DMS79 treated with DMSO at 0.1 percent for 48 hours (cell line): ENCODE results near the gene ATG4B.
A peak's percentile ranks its signal among the peaks of the same experiment; 100 is the strongest.

Source experiments
- DNase-seq: peaks from one replicate; lab custom pipeline; 2025; lab: John Stamatoyannopoulos, UW

ATG4B gene

DNA sequence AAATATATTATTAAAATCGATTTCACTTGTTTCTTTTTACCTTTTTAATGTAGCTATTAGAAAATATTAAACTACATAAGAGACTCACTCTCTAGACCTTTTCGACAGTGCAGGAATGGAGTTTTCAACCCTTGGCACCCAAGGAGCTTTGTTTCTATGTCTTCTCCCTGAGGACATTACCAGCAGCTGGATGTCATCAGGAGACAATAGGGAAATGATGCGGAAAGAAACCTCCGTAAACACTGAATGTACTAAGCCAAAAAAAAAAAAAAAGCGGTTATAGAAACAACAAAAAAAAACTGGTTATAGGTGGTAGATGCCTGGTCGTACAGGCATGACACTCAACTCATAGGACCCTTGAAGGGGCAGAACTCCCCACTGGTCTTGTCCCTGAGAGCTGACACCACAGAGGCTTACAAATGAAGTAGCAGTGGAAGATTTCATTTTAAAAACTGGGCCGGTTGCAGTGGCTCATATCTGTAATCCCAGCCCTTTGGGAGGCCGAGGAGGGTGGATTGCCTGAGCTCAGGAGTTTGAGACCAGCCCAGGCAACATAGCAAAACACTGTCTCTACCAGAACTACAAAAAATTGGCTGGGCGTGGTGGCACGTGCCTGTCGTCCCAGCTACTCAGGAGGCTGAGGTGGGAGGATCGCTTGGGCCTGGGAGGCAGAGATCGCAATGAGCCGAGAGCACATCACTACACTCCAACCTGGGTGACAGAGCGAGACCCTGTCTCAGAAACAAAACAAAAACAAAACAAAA, 24.3 kb upstream of the ATG4B start:
- DNase-seq, result peak; percentile 40

DNA sequence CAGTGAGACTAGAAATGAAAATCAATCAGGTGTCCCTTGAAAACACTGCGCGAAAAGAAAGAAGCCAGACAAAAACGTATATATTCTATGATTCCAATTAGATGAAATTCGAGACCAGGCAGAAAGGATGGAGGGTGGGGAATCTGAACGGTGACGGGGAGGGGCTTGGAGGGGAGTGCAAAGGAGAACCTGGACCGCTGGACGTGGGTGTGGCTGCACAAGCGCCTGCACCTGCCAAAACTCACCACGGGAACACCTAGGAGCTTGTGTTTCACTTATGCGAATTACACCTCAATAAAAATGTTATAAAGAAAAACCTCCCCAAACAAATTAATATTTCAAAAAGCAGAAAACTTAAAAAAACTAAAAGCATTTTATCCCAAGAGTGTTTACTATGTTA, 22.5 kb upstream of the ATG4B start:
- no peak for DNase-seq

DNA sequence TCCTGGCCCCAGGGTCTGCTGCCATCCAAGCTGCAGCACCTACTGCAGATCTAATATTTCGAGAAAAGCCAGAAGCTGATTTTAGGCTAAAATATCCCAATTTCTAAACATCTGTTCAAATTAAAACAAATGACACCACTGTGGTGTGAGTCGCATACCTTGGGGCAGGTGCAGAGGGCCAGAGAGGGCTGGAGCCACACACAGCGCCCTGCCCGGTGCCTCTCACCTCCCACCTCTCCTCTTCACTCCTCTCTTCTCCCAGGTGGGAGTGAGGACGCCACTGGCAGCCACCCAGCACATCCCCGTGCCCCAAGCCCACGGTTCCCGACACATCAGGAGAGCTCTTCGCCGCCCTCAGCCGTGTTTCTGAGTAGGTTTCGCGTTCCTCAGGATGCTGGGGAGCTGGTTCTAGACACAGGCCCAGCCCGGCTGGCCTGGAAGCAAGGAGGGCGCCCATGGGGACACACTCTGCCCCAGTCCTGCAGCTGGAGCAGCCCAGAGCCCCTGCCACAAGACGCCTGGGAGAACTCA, 21.9 kb upstream of the ATG4B start:
- no peak for DNase-seq

DNA sequence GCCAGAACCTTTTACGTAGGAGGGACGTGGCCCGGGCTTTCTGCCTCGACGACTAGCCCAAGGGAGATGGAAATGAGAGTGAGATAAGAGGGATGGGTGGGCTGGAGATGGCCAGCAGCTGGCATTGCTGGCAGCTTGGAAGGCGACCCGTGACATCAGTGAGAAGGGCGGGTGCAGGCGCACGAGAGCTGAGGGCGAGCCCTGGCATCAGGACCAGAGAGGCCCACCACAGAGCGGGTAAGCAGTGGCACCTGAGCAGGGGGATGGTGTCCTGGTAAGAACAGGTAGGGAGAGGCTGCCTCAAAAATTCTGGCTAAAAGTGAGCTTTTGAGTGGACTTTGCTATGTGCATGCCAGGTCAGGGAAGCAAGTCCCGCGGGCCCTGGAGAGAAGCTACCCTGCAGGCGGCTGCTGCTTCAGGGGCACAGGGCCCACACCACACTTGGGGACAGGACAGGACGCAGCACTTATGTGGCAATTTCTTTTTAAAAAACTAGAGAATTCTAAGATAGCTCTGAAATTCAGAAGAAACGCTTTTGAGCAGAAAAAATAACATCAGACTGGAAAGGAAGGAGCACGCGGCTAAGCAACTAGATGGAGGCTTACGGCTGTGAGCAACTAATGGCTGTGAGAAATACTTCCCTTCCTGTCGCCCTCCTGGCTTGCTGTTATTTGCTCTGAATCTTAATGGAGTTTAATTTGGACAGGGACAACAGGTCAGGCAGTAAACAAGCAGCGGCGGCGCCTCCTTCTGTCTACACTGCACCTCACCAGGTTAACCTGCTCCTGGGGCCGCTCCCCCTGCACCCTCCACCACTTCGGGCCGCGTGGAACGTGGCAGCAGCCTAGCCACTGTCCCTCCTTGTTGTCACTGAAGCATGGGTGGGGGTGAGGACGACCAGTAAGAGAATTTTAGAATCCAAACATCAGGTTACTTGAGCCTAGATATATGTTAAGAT, 21.0 kb upstream of the ATG4B start:
- no peak for DNase-seq

DNA sequence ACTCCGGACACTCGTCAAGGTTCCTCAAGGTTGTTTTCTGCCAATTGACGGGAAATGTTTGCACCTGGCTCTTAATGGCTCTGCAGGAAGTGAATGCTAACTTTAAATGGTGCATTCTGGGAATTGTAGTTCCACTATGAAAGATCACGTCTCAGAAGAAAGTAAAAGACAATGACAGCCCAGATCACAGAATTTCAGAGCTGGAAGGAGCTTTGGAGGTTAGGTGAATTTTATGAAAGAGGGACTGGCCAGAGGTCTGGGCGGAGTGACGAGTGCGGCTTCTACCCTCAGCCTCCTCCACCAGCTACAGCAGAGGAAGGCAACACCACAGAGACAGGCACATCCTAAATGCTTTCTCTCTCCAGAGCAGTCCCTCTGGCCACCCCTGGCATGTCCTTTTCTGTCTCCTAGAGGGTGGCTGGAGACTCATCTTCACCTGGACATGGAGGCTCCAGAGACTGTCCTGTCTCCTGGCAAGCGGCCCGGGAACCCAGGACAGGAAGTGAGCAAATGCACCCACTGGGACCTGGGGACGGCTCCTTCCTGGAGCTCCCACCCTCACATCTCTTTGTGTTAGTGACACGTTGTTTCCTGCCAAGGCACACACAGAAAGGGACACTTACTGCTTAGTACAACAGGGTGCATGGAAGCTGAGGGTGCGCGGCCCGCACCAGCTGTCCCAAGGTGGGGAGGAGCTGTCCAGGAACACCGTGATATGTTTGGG, 19.9 kb upstream of the ATG4B start:
- no peak for DNase-seq

DNA sequence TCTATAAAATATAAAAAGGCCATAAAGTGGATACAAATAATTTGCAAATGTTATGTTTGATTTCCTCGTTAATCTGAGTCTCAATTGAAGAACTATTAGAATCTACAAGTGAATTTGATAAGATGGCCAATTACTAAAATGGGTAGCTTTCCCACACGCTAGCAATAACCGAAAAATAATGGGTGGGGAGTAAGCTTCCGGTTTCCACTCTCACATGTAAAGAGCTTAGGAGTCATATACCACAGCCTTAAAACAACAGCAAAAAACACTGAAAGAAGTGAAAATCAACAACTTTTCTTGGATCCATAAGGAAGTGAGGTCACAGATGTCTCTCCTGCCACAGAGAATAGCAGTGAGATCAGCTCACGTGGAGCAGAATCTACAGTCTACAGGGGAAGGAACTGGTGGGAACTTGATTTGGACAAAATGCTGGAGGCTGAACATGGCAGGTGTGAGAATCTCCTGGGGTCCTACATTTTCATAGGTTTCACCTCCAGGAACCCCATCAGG, 19.1 kb upstream of the ATG4B start:
- no peak for DNase-seq

DNA sequence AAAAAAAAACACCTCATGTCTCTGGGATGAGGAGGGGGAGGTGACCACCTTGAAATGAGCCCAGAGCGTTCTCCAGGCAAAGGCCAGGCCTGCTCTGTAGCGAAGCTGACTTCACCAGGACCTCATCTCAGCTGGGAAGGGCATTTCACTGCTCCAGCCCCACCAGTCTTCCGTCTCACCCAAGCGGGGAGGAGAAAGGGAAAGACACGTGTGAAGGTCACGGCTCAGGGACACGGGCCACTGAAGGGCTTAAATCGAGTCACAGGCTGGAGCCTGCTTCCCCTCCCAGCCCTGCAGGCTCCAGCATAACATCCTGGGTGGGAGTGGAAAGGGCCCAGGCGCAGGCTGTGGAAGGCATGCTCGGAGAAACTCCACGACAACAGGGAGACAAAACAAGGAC, 18.7 kb upstream of the ATG4B start:
- DNase-seq, result no peak

DNA sequence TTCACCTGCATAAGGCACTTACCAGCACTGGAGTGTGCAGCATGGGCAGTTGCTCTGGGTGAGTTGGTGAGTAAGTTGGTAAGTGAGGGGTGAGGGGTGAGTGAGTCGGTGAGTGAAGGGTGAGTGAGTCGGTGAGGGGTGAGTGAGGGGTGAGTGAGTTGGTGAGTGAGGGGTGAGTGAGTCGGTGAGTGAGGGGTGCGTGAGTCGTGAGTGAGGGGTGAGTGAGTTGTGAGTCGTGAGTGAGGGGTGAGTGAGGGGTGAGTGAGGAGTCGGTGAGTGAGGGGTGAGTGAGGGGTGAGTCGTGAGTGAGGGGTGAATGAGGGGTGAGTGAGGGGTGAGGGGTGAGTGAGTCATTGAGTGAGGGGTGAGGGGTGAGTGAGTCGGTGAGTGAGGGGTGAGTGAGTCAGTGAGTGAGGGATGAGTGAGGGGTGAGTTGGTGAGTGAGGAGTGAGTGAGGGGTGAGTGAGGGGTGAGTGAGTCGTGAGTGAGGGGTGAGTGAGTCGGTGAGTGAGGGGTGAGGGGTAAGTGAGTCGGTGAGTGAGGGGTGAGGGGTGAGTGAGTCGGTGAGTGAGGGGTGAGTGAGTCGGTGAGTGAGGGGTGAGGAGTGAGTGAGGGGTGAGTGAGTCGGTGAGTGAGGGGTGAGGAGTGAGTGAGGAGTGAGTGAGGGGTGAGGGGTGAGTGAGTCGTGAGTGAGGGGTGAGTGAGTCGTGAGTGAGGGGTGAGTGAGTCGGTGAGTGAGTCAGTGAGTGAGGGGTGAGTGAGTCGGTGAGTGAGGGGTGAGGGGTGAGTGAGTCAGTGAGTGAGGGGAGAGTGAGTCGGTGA, 17.7 kb upstream of the ATG4B start:
- no peak for DNase-seq

DNA sequence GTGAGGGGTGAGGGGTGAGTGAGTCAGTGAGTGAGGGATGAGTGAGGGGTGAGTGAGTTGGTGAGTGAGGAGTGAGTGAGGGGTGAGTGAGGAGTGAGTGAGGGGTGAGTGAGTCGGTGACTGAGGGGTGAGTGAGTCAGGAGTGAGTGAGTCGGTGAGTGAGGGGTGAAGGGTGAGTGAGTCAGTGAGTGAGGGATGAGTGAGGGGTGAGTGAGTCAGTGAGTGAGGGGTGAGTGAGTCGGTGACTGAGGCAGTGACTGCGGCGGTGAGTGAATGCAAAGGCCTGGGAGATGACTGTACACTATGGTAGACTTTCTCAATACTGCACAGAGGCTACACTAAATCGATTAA, 17.1 kb upstream of the ATG4B start:
- no peak for DNase-seq

DNA sequence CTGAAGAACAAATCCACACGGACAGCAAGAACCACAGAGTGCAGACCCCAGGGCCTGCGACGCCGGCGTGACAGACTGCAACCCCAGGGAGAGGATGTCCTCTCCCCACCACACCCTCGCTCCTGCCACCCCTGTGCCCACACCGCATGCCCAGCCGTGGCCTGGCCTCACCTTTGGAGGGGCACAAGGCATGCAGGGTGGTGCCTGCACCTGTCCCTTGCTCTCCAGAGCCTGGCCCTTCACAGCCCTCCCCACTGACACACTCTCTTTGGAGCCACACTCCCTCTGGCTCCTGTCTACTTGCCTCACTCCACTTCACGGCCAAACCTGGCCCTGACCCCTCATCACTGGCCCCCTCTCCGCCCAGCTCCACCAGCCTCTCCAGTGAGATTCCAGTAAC, 9.8 kb upstream of the ATG4B start:
- DNase-seq, result no peak

DNA sequence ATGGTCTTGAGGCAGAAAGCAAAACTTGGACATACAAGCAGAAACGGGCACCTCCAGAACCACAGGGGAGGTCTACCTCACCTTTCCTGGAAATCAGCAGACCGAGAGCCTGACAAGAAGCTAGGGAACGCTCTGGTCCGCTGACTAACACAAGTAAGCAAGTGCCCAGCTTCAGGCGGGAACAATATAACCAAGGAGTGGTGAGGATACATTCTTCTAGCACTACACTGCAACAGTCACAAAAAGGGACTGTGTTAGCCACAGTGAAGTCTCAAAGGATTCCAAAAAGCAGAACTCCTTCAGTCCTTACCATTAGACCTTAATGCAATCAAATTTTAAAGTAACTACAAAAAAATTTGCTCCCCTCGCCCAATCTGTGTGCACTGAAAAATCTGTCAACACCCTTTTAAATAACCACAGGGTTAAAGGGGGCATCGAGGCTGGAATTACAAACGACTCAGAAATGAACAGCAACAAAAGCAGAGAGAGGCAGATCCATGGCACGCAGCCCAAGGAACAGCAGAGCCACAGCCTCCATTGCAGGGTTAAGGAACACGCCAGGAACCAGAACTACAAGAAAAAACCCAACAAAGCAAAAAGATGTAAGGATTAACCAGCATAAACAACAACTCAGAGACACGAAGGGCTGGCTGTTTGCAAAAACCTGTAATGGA, 7.6 kb upstream of the ATG4B start:
- no peak for DNase-seq

DNA sequence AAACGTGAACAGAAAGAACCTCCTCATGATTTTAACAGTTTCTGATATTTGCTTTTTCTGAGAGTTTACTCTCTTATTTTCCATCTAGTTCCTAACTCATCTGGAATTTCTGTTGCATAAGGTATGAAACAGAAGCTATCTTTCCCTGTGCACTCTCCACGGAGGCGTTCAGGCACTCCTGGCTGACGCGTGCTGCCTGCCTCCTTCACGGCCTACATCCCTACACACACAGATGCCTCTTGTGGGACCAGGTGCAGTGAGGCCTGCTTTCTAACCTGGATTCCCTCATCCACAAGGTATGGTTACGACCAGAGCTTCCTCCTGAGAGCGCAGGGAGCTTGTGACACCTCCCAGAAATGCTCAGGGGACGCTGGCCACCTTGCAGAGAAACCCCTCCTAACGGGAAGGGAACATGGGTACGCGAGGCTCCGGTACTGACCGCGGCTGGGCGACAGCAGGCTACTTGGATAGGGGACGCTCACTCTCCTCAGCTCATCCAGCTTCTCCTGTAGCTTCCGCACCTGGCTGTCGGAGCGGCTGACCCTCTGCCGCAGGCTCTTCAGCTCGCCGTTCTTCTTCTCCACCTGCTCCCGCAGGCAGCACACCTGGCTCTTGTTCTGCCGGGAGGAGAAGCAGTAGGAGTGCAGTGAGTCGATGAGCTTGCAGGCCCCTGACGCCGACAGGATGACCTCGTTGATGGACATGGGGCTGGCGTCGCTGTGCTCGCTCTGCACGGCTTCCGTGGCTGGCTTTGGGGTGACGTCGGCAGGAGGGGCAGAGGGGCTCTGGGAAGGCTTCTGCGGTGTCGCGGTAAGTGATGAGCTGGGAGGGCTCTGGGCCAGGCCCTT, 4.8 kb upstream of the ATG4B start:
- DNase-seq, result peak; percentile 44

DNA sequence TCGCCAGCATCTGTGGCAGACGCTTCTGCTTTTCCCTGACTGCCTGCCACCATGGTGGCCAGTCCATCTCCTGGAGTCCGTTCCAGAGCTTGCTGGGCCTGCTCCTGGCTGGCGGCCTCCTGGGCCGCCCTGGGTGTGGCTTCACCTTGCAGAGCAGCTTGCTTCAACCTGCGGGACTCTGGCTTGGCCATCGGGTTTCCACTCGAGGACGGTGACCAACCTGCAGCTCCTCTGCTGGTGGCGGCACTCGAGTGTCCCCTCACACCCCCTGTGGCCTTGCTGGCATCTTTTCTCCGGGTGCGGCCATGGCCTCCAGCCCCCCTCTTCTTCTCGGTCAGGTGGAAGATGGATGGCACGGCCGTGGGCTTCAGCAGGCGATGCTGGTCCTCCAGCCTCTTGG, 3.9 kb upstream of the ATG4B start:
- DNase-seq, result no peak

DNA sequence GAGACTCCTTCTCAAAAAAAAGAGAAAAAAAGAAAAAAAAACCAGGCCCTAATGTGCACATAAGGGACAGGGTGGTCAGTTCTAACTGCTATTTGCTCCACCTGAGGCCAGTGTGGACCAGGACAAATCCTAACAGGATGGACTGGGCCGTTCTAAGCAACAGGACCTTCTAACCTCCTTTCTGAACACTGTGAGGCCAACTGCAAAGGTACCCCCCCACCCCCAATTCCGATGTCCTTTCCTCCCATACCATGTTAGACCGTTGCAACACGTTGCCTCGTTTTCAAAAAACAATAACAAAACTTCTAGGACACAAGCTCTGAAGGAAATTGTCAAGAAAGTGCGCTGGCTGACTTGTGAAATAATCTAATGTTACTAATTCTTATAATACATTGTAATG, 1.7 kb upstream of the ATG4B start:
- DNase-seq, result no peak

DNA sequence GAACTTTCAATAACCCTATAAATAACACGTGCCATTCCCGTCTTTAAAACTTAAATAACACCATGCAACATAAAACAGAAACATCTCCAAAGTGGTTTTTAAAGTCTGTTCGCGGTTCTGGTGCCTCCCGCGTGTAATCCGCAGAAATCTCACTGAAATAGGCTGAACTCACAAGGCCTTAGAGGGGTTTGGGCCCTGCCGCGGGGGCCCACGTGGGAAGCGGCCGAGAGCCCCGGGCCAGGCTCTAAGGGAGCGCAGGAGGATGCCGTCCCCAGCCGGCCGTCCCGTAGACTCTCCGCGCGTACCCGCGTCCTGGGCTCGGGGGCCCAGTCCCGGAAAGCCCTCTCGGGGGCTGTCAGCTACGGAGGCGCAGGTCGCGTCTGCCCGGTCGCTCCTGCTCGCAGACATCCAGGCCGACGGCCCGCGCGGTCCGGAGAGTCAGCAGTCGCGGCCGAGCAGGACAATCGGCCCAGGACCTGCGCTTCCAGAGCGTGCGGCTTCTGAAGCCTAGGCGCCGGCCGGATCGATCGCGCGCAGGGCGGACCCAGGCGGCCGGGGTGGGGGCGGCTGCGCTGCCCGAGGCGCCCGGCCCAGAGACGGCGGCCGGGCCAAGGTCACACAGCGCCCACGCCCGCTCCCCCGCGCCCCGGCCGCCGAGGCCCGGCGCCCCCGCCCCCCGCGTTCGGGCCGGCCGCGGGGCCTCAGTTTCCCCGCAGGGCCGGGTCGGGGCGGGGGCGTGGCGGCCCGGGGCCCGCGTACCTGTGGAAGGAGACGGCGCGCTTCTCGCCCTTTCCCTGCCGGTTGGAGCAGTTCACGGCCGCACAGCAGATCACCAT, 1.1 kb upstream of the ATG4B start:
- no peak for DNase-seq

DNA sequence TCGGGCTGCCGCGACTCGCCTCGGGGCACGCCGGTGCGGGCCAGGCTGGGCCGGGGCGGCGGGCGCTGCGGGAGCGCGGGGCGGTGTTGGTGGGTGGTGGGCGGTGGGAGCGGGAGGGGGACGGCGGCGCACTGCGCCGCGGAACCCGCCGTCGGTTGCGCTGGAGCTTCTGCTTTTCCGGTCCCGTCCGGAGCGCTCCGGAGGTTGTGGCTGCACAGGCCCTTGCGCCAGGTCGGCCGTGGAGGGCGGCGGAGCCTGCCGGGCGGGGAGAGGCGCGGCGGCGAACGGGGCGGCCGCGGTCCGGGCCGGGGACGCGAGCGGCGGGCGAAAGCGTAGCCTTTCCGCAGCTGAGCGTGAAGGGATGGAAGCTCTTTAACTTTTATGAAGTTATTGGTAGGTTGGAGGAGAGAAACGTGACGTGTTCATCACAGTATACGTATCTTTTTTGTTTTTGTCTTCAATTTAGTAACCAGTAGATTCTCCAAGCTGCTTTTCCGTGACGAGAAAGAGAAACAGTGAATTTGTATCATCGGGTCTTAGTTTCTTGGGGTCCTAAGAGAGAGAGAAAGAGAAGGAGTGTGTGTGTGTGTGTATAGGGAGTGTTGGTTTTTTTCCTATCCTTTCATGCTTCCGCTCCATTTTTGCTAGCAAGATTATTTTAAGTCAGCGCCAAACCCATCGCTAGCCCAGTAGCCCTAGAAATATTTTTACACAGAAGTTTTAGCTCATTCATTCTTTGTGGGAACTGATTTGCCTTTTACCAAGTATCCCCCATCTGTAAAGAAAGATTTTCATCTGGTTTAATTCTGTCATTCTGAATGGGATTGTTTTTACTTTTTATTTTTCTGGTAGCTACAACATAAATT, 535 bp downstream of the ATG4B start:
- DNase-seq, result no peak

DNA sequence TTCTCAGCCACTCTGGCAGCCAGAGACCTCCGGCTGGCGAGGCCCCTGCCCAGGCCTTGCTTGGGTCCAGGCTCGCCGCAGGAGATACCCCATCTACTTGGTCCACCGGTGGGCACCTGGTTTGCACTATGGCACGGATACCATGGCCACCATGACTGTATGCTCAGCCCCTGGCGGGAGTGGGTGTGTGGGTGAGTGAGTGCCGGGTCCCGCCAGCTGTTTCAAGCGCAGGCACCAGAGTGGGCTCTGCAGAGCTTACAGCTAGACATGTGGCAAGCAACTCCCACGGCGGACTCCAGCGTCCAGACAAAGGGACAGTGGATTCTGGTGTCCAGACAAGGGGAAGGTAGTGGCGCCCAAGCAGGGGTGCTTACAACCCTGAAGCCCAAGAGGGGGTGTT, 1.4 kb downstream of the ATG4B start:
- no peak for DNase-seq

DNA sequence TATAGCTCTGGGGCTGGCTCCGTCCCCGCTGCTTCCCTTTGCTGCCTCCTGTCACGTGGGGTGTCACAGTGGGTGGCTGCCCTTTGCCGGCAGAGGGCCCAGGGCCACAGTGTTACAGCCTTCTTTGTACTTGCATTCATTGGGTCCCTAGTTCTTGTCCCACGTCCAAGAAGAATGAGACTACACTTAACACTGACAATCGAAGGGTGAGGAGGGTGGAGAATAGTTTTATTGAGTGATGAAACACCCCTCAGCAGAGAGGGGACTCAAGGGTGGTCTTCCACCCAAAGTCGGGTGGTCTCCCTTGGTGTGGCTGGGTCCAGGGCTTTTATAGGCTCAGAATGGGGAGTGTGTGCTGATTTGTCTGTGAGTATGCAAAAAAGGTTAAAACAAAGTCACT, 1.9 kb downstream of the ATG4B start:
- DNase-seq, result no peak
